GM18870 (cell line): ENCODE measurements around the gene GAA.

ENCODE experiments used
- ATAC-seq: cut with Tn5 transposase; IDR thresholded peaks from one replicate; pipeline ENCODE4 v1.9.1; 2021; ENCODE audit warnings: moderate library complexity; ENCODE audit not compliant: unreplicated experiment

Gene GAA

GRCh38 chr17:80116921-80117380, 15.6 kb downstream of the GAA start:
- ATAC-seq = no peak

- no peak for ATAC-seq
Measured at GRCh38 chr17:80117491-80118401, 16.4 kb downstream of the GAA start.

DNA sequence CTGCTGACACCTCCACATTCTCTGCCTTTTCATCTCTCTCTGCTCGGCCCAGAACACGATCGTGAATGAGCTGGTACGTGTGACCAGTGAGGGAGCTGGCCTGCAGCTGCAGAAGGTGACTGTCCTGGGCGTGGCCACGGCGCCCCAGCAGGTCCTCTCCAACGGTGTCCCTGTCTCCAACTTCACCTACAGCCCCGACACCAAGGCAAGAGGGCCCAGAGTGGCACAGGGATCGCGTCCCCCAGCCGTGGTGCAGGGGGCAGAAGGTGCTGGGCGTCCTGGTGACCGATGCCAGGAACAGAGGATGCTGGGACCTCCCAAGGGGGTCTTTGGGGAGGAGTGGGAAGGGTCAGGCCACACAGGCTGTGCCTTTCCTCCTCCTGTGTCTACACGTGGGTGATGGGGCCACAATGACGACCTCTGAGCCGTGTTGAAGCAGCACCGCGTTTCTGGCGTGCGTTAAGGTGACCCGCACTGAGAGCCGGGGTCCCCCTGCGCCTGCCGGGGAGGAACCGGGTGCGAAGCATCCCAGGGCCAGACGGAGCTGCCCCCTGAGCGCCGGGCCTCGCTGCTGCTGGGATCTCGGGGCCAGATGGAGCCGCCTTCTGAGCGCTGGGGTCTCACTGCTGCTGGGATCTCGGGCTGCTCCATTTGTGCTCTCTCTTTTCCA, 17.4 kb downstream of the GAA start:
- no peak for ATAC-seq

DNA sequence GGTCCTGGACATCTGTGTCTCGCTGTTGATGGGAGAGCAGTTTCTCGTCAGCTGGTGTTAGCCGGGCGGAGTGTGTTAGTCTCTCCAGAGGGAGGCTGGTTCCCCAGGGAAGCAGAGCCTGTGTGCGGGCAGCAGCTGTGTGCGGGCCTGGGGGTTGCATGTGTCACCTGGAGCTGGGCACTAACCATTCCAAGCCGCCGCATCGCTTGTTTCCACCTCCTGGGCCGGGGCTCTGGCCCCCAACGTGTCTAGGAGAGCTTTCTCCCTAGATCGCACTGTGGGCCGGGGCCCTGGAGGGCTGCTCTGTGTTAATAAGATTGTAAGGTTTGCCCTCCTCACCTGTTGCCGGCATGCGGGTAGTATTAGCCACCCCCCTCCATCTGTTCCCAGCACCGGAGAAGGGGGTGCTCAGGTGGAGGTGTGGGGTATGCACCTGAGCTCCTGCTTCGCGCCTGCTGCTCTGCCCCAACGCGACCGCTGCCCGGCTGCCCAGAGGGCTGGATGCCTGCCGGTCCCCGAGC, 17.9 kb downstream of the GAA start:
- ATAC-seq = no peak

DNA sequence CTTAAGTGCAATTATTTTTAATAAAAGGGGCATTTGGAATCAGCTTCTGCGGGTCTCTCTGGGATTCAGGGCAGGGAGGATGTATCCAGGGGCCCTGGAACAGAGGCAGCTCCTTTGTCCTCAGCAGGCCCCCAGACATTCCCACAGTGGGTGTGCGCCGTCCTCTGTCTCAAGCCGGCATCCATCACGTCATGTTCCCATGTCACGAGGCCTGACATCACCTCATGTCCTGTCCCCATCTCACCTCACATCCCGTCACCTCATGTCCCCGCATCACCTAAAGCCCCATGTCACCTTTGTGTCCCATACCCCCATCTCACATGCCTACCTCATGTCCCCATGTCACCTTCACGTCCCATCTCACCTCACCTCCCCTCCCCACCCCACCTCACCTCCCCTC, 18.5 kb downstream of the GAA start:
- ATAC-seq = no peak

- ATAC-seq = no peak
Measured at GRCh38 chr17:80122026-80122575, 20.7 kb downstream of the GAA start.

GRCh38 chr17:80122926-80123505, 21.6 kb downstream of the GAA start:
- no peak for ATAC-seq

DNA sequence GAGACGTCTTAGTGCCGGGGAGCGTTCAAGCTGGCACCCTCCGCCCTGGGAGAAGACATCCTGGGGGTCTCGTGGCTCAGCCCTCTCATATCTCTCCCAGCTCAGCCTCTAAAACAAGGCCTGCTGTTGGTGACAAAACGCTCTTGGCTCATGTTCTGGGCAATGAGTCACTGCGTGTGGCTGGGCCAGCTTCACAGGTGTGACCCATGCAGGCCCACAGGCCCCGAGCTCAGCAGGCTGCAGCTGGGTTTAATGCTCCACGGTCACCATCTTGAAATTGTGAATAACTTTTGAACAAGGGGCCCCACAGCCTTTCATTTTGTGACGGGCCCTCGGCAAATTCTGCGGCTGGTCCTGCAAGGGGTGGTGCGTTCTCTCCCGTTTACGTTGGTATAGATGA, 22.4 kb downstream of the GAA start:
- no peak for ATAC-seq

GRCh38 chr17:80124351-80124981, 23.1 kb downstream of the GAA start:
- no peak for ATAC-seq

DNA sequence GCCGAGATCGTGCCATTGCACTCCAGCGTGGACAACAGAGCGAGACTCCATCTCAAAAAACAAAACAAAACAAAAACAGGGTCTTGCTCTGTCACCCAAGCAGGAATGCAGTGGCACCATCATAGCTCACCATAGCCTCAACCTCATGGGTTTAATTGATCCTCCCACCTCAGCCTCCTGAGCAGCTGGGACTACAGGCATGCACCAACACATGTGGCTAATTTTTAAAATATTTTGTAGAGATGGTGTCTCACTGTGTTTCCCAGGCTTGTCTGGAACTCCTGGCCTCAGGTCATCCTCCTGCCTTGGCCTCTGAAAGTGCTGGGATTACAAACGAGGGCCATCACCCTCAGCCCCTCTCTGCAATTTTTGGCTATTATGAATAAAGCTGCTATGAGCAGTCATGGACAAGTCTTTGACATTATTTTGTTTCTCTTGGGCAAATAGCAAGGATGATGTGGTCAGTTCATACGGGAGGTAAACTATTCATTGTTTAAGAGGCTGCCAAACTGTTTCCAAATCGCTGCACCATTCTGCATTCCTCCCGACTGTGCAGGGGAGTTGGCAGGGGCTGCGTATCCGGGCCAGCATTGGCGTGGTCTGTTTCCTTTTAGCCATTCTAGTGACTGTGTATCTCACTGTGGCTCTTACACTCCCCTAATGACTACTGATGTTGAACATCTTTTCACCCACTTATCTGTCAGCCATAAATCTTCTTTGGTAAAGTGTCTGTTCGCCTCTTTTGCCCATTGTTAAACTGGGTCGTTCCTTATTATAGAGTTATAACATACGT, 24.5 kb downstream of the GAA start:
- no peak for ATAC-seq

- no peak for ATAC-seq
Measured at GRCh38 chr17:80126449-80126715, 25.0 kb downstream of the GAA start.

DNA sequence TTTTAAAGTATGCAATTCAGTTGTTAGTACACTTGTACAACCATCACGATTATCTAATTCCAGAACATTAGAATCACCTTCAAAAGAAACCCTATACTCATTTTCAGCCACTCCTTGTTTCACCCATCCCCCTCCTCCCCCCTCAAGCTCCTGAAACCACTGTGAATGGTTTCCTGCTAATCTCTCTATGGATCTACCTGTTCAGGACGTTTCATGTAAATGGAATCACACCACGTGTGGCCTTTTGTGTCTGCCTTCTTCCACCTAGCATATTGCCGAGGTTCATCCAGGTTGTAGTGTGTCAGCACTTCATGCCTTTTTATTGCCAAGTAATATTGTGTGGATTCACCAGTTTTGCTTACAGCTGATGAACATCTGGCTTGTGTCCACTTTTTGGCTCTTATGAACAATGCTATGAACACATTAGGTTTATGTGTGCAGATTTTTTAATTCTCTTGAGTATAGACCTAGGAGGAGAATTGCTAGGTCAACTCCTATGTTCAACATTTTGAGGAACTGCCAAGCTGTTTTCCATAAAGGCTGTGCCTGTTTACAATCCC, 27.7 kb downstream of the GAA start:
- no peak for ATAC-seq

GRCh38 chr17:80130992-80131391, 29.6 kb downstream of the GAA start:
- ATAC-seq = no peak

DNA sequence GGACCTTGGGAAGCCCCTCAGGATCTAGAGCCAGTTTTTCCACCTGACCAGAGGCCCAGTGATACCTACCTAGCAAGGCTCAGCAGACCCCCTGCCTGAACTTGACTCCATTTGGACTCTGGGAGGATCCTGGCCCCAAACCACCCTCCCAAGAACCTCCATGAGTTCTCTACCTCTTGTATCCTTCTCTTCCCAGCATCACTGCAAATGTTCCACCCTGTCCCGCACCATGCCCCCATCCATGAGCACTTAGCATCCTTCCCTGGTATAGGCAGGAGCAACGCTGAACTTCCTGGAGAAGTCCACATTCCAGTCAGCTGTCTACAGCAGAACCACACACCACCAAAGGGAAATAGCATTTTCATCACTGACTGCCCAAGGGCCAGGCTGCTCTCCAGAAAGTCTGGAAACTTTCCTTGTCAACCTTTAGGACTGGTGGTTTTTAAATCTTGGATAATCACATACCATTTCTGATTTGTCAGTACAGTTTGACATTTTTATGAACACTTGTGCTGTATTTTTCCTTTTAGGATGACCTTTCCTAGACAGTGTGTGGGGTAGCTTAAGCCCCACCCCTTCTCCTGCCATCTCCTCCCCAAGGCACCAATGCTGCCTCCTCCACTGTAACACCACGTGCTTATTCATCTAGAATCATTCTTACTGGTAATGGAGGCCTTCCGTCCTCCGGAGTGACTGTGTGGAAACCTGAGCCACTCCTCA, 31.7 kb downstream of the GAA start:
- ATAC-seq = no peak

DNA sequence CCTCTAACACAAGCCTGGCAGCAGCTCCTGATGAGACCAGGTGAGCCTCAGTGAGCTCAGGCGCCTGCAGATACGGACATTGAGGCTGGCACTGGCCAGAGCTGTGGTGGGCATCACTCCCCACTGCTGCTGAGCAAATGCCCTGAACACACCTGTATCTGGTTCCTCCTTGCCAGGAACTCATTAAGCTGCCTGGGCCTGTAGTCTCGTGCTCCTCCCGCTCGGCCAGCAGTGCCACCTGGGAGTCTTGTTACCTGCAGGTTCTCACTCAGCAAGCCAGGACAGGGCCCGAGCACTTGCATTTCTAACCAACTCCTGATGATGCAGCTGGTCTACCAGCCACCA, 32.2 kb downstream of the GAA start:
- ATAC-seq = no peak

GRCh38 chr17:80137131-80137530, 35.8 kb downstream of the GAA start:
- ATAC-seq = no peak

DNA sequence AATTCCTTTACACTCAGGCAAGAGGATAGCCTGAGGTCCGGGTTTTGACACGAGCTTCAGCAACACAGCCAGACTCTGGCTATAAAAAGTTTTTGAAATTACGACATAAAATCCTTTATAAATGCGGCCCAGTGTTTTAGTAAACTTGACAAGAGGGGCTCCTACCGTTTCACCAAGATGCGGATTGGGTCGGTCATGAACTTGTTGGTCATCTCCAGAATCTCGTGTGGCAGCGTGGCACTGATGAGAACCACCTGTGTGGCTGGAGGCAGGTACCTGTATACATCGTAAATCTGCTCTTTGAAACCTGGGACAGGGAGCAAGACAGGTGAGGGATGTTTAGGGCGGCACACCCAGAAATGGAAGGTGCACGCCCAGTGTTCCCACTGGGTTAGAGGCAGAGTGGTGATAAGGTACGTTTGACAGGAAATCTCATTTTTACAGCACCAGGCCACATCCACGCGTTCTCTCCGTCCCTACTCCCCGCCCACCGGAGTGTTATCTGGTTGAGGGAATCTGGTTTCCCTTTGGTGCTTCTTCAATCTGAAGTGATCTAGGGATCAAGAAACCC, 37.6 kb downstream of the GAA start:
- ATAC-seq = no peak

DNA sequence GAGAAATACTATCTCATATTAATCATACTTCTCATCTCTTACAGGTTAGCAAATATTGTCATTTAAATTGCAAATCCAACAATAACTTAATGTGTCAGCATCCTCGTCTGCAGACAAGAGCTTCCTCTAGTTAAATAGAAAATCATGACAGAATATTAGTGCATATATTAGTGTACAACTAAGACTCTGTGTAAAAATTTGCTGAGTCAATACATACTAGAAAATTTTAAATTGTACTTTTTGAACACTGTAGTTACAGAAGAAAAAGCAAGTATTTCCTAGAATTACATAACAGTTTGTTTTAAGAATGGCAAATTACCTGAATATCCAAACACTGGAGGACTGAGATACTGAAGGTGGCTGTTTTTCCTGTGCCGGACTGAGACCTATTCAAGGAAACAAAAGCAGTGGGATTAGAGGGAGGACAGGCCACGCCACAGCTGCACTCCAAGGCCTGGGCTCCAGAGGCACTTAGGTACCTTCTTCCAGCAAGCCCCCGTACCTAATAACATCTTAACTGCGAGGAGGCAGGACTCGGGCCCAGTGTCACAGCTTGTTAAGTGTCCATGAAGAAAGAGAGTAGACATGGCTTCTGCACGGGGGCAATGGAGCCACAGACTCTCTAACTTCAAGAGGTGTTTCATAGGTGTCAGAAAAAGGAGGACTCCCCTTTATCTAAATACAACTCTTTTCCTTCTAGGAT, 40.2 kb downstream of the GAA start:
- no peak for ATAC-seq

GRCh38 chr17:80142929-80143328, 41.5 kb downstream of the GAA start:
- ATAC-seq = no peak
